GOT3 (cell line): ENCODE results near the gene TJP1.
"Not testable (repeated sequence)": the region's sequence is repeated elsewhere in the genome, so short reads cannot be mapped to it uniquely, and the experiment has no call there.

Experiments
- DNase-seq: peaks from one replicate; lab custom pipeline; 2025; ENCODE audit warnings: mixed read lengths; lab: John Stamatoyannopoulos, UW

TJP1 gene

DNA sequence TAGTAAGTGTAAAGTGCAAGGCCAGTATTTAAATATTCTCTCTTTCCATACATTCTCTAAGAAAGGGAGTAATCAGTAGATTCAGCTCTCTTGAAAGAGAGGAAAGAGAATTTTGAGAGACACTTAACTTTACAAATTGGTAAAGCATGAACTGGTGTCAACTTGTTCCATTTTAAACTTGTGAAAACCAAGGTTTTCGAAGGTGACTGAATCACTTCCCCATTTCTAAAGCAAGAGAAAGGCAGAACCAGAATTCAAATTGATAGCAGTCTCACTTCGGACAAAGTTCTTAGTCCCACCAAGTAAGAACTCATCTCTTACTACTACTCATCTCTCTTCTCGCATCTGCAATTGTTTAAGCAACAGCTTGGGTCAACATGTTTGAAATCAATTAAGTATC lies 22.4 kb downstream of the TJP1 start:
- DNase-seq, result no peak

DNA sequence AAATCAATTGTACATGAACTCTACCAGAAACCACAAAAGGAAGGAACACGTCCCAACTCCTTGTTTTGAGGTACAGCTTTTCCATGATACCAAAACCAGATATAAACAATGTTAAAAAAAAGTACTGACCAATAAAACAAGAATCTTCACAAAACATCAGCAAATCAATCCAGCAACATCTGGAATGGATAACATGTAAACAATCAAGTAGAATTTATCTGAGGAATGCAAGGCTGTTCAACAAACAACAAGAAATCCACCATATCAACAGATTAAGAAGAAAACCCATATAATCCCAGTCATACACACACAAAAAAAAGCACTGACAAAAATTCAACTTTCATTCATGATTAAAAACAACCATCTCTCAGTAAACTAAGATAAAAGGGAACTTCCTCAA lies 26.7 kb downstream of the TJP1 start:
- DNase-seq, result no peak

DNA sequence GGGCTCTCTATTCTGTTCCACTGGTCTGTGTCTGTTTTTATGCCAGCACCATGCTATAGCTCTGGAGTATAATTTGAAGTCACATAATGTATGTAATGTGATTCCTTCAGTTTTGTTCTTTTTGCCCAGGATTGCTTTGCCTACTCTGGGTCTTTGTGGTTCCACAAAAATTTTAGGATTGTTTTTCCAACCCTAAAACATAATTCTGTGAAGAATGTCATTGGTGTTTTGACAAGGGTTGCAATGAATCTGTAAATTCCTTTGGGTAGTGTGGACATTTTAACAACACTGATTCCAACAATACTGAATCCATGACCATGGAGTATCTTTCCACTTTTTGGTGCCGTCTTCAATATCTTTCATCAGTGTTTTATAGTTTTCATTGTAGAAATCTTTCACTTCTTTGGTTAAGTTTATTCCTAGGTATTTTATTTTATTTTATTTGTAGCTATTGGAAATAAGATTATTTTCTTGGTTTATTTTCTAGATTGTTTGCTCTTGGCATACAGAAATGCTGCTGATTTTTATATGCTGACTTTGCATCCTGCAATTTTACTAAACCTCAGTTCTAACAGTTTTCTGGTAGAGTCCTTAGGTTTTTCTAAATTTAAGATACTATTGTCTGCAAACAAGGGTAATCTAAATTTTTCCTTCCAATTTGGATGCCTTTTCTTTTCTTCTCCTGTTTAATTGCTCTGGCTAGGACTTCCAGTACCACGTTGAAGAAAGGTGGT lies 29.7 kb downstream of the TJP1 start:
- DNase-seq, result no peak

DNA sequence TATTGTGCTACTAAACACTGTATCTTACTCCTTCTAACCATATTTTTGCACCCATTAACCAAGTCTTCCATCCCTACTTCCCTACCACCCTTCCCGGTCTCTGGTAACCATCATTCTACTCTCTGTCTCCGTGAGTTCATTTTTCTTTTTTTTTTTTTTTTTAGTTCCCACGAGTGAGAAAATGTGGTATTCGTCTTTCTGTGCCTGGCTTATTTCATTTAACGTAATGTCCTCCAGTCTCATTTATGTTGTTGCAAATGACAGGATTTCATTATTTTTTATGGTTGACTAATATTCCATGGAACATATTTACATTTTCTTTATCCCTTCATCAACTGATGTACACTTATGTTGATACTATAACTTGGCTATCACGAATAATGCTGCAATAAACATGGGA lies 31.7 kb downstream of the TJP1 start:
- no peak for DNase-seq

DNA sequence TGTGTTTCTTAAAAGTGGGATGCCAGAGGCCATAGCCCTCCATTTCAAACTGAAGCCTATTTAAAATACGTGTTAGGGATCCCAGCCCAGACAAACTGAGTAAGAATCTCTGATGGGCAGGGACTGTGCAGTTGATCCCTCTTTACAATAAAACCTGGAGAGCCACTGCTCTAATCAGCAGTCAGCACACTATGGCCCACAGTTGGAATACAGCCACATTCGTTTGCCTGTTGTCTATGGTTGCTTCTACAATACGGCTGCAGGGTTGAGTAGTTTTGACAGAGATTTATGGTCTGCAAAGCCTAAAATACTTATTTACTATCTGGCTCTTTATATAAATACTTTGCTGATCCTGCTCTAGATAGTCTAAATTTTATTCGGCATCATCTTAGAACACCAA lies 32.4 kb downstream of the TJP1 start:
- DNase-seq, result no peak

DNA sequence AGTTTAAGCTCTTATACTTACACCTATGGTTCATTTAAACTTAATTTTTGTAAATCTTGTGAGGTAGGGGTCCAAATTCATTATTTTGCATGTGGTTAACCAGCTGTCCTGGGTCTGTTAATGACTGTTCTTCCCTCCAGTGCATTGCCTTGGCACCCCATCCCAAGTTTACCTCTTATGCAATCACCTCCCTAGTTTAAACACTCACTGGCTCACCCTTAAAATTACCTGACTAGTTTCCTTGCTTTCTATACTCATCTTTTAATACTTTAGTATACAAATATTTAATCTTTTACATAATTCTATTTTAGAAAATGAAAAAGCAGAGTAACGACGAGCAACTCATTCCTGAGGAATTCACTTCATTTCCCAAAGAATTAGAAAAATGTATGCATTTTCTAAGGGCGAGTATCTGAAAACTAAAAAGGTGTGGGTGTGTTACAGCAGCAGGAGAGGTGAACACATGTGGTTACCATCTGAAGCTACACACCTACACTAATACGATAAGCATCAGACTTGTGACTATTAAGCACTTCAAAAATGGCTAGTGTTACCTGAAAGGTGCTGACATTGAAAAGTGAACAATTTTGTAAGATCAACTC lies 33.7 kb downstream of the TJP1 start:
- no peak for DNase-seq

DNA sequence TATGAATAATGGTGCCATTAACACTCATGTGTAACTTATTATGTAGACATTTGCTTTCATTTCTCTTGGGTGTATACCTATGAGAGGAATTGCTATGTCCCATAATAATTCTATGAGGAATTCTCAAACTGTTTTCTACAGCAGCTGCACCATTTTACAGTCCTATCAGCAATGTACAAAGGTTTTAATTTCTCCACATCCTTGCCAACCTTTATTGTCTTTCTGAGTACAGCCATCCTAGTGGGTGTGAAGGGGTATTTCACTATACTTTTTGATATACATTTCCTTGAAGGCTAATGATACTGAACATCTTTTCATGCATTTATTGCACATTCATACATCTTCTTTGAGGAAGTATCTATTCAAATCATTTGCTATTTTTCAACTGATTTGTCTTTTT lies 34.5 kb downstream of the TJP1 start:
- DNase-seq, result no peak

DNA sequence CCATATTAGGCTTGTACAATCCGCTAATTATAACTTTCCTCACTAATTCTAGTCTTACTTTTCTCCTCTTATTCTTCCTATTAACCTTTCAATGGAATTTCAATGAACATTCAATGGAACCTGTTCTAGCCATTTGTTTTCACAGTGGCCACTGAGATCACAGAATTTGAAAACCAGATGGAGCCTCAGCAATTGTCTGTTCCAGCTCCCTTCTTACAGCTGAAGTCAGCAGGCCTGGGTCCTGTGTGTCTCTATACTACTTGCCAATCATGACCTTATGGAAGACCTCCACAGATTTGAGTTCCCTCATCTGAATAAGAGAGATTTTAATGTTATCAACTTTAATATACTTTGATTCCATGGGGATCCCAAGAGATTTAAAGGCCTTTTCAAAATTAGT lies 36.6 kb downstream of the TJP1 start:
- no peak for DNase-seq

DNA sequence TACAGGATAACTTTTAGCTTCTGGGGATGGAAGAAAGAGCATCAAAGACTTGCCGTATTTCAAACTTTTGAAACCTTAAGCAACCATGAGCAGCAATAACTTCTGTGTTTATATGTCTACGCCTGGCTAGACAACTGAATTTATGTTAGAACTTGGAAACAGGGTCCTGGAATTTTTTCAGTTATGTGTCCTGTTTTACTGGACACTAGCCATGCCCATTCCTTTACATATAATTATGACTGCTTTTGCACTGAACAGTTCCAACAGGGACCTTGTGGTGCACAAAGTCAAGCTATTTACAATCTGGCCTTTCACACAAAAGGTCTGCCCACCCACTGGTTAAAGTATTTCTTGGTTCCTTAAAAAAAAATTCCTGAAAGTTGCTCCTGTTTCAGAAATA lies 37.1 kb downstream of the TJP1 start:
- no peak for DNase-seq

DNA sequence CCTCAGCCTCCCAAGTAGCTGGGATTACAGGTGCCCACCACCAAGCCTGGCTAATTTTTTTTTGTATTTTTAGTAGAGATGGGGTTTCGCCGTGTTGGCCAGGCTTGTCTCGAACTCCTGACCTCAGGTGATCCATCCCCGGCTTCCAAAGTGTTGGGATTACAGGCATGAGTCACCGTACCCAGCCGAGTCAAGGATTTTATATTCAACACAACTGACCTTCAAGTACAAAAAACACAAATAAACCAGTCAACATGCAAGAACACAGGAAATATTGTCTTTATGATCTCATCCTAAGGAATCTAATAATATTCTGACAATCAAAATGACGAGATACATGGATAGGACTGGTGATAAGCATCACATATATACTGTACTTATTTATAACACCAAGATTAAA lies 37.9 kb downstream of the TJP1 start:
- DNase-seq, result no peak

DNA sequence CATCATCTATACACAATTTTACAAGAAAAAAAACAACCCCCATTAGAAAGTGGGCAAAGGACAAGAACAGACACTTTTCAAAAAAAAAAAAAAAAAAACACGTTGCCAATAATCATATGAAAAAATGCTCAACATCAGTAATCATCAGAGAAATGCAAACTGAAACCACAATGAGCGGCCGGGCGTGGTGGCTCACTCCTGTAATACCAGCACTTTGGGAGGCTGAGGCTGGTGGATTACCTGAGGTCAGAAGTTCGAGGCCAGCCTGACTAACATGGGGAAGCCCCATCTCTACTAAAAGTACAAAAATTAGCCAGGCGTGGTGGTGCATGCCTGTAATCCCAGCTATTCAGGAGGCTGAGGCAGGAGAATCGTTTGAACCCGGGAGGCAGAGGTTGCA lies 39.5 kb downstream of the TJP1 start:
- DNase-seq, result not testable (repeated sequence)

DNA sequence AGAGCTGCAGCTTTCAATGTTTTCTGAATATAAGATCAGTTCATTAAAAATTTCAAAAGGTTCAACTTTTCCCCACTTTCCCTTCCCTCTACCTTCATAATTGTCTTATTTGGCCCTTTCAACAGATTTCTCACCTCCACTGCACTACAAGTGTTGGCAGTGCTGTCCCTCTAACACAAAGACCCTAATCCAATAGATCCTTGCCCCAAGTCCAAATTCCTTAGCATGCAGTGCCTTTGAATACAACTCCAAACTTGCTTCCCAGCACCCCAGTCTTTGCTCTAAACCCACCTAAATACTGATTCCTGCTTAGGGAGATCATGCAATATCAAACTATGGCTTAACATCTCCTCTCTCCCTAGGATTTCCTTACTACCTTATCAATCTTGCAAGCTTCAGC lies 43.9 kb downstream of the TJP1 start:
- DNase-seq, result no peak

DNA sequence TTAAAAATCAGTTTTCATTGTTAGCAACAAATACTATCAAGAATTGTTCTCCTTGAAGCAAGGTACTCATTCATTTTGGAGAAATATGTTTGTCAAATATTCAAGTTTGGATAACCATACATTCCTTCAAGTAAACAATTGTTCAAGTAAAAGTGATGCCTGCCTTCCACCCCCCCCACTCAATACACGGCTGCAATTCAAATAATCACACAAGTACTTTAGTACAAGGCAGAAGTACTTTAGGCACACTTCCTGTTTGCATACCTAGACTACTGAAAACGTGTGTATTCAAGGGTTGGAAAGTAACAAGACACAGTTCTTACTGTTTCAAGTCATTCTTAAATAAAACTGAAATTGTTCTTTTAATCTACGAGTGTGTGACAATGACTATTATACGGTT lies 45.4 kb downstream of the TJP1 start:
- no peak for DNase-seq

DNA sequence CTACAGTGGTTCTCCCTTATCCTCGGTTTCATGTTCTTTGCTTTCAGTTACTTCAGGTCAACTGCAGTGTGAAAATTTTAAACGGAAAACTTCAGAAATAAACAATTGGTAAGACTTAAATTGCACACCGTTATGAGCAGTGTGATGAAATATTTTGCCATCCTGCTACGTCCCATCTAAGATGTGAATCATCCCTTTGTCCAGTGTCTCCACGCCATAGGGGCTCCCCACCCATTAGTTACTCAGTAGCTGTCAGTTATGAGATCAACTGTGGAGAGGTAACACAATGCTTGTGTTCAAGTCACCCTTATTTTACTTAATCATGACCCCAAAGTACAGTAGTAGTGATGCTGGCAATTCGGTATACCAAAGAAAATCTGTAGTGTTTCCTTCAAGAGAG lies 47.4 kb downstream of the TJP1 start:
- no peak for DNase-seq

DNA sequence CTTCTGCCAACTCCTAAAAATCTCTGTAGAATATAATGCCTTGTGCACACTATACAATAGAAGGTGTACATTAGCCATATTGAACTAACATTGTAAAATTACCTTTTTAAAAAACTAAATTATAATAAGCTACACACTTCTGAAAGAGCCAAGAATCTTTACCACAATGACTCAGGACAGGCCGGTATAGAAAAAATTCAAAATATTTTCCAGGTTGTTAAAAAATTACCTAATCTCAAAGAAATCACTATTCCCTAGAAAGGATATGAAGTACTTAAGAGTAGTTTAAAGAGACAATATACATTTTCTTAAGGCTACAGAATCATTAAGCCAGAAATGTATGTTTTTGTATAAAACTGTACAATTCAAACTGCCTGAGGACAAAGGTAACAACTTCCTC lies 48.5 kb downstream of the TJP1 start:
- DNase-seq, result no peak

DNA sequence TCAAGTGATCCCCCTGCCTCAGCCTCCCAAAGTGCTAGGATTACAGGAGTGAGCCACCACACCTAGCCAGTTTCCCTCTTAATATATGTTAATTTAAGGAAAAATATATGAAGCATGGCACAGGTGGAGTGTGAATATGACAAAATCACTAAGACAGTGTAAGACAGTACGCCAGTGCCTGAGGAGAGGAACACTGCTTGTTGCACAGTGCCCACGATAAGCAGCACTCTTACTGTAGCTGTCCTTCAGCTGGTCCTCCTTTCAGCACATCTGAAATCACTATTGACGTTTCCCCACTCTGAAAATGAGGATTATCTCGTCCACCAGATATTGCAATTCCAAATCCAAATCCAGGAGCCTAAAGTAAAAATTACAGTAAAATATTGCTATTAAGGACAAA lies 49.3 kb downstream of the TJP1 start:
- DNase-seq, result no peak

DNA sequence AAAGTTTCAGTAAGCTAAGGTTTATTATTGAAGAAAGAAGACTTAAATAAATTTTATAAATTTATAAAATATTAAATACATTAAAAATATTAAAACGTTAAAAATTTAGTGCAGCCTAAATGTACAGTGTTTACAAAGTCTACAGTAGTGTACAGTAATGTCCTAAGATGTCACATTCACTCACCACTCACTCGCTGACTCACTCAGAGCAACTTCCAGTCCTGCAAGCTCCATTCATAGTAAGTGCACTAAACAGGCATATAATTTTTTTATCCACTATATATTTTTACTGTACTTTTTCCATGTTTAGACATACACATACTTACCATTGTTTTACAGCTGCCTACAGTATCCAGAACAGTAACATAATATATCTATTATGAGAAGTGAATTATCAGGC lies 51.5 kb downstream of the TJP1 start:
- no peak for DNase-seq

DNA sequence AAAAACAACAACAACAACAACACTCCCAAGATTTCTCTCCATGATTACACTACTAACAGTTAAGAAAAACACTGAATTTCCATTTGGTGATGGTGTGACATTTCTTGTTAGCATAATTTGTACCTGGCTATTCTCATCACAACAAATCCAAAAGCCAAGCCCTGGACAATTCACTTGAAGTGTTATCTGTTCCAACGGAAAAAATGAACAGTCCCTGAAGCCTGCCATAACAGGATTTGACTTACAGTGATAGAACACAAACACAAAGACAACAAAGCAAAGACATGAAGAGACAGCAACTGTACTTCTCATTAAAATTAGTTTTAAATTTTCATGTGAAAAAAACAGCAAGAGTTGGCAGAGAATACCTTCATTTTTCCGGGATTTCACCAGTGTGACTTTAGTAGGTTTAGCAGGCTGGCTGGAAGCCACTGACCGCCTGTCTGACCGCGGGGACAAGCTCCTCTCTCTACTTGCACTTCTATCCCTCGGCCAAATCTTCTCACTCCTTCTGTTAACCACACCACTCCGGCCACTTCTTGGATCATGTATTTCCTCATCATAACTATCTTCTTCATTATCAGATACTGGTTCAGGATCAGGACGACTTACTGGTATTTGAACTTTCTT lies 56.3 kb downstream of the TJP1 start:
- no peak for DNase-seq

DNA sequence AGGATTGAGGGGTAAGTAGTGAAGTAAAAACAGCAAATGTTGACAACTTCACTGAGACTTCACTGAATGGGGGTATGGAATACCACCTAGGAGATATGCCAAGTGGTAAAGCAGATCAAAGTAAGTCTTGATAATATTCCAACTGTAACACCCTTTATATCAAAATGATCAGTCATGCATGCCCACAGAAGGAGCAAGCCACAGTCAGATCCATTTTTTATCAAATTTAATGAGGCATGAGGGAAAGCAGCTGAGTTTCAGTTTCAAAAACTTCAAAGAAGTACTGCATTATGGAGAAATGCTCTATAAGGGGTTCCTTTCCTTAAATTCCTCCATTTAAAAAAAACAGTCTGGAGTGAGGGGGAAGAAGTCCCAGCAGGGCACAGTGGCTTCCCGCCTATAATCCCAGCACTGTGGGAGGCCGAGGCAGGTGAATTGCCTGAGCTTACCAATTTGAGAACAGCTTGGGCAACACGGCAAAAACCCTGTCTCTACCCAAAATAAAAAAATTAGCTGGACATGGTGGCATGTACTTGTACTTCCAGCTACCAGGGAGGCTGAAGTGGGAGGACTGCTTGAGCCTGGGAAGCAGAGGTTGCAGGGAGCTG lies 56.9 kb downstream of the TJP1 start:
- no peak for DNase-seq

DNA sequence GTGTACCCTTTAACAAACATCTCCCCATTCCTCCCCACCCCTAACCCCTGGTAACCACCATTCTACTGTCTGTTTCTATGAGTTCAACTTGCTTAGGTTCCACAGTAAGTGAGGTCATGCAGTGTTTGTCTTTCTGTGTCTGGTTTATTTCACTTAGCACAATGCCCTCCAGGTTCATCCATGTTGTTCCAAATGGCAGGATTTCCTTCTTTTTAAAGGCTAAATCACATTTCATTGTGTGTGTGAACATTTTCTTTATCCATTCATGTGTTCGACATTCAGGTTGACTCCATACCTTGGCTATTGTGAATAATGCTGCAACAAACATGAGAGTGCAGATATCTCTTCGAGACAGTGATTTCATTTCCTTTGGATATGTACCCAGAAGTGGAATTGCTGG lies 62.7 kb downstream of the TJP1 start:
- no peak for DNase-seq

DNA sequence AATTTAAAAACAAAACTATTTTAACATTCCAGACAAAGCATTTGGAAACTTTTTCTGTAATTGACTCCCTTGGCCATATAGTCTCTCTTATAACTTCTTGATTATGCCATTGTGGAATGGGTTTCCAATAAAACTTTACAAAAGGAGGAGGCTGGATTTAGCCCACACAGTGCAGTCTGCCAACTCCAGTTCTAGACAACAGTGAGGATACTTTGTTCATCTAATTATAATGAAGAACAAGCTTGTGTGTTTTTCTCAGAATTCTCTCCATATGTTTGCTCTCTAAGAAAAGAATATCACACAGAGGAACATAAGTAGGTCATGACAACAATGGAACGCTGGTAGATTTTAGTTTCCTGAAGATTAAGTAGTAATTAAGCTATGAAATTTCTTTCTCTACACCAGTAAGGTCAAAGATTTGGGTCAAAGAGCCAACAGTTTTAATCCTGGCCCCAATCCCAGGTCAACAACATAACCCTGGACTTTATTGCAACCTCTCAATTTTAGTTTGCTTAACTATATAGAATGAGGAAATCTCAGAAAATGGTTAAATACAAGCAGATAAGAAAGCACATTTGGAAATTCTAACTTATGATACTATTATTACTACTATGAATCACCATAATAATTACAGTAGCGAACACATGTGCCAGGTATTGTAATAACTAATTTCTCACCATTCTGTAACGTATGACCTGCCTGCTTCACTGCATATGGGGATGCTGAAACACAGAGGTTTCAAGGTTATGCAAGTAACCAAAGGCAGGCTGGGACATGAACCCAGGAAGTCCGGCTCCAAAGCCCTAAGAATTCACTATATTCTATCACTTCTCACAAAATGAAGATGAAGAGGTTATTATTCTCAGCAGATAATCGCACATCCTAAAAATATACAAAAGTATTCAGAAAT lies 65.7 kb downstream of the TJP1 start:
- no peak for DNase-seq

DNA sequence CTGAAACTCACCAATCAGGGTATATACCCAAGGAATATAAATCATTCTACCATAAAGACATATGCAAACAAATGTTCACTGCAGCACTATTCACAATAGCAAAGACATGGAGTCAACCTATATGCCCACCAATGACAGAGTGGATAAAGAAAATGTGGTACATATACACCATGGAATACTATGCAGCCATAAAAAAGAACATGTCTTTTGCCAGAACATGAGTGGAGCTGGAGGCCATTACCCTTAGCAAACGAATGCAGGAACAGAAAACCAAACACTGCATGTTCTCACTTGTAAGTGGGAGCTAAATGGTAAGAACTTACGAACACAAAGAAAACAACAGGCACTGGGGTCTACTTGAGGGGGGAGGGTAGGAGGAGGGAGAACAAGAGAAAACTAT lies 68.3 kb downstream of the TJP1 start:
- not testable (repeated sequence) for DNase-seq
